Measurements from ENCODE around the gene ANAPC15. TPM values are rescaled to one million over a fixed set of nuclear protein-coding genes. Genes with fewer than 3 reads are reported as not detected.

Gene ANAPC15
- total RNA-seq, 1 experiment from 2014 or later, result 75.4 TPM

DNA sequence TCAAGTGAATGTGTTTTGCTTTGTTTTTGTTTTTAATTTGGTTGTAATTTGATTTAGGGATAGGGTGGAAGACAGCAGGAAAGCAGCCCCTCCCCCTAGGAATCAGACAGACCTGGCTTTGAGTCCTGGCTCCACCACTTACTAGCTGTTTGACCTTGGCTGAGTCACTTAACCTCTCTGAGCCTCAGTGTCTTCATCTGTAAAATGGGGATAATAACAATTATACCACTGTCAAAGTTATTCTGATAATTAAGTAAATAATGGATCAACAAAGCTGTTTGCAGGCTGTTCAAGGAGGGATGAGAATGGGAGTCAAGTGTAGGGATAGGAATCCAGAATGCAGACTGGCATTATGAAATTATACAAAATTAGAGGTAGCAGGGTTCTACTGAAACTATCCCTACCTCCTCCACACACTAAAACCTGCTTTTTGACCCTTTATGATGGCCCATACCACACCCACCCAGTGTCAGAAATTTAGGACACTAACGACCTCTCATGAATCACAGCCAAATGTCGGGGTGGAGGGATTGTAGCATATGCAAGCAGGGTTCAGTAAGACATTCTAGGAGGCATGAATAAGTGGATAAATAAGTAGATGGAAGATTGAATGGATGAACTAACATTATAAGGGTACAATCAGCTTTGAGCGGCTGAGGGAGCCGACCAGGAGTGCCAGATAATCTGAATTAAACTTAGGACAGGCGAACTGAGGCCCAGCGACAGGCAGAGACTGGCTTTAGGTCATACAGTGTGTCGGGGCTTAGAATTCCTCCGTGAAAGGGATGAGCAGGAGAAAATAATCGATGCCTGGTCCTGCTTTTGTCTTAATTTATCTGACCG lies 974 bp downstream of the ANAPC15 start:
- CTCF ChIA-PET, result interaction anchor here (0.6 to 1.2 kb wide), 3 partner anchors 87 to 320 kb away, joined by 3 to 9 read pairs (median 4); no protein-coding TSS in a partner anchor

DNA sequence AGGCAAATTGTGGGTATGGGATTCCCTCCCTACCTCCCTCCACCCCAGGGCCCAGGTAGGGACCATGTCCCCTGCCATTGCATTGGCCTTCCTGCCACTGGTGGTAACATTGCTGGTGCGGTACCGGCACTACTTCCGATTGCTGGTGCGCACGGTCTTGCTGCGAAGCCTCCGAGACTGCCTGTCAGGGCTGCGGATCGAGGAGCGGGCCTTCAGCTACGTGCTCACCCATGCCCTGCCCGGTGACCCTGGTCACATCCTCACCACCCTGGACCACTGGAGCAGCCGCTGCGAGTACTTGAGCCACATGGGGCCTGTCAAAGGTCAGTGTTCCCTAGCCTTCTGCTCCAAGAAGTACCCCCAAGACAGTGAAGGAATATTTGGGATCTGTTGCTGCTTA lies 6.6 kb downstream of the ANAPC15 start, which contains the start of gene TOMT:
TSS of gene TOMT (plus strand) at position 37 of the 400 bp plus-strand sequence. CDS start at position 65, 28 bp downstream.
- H3K9me3 Mint-ChIP-seq, result no peaks in the 10 kb centered on the region
- H3K4me3 Mint-ChIP-seq, result no peak within 1 kb of the TSS
- CTCF ChIA-PET, result no interaction called here
- POLR2A ChIA-PET, result no interaction called here
- ATAC-seq (no peak), DNase-seq (ENCODE audit: low spot score) (no peak)
- TF ChIP-seq, protein P1, sequence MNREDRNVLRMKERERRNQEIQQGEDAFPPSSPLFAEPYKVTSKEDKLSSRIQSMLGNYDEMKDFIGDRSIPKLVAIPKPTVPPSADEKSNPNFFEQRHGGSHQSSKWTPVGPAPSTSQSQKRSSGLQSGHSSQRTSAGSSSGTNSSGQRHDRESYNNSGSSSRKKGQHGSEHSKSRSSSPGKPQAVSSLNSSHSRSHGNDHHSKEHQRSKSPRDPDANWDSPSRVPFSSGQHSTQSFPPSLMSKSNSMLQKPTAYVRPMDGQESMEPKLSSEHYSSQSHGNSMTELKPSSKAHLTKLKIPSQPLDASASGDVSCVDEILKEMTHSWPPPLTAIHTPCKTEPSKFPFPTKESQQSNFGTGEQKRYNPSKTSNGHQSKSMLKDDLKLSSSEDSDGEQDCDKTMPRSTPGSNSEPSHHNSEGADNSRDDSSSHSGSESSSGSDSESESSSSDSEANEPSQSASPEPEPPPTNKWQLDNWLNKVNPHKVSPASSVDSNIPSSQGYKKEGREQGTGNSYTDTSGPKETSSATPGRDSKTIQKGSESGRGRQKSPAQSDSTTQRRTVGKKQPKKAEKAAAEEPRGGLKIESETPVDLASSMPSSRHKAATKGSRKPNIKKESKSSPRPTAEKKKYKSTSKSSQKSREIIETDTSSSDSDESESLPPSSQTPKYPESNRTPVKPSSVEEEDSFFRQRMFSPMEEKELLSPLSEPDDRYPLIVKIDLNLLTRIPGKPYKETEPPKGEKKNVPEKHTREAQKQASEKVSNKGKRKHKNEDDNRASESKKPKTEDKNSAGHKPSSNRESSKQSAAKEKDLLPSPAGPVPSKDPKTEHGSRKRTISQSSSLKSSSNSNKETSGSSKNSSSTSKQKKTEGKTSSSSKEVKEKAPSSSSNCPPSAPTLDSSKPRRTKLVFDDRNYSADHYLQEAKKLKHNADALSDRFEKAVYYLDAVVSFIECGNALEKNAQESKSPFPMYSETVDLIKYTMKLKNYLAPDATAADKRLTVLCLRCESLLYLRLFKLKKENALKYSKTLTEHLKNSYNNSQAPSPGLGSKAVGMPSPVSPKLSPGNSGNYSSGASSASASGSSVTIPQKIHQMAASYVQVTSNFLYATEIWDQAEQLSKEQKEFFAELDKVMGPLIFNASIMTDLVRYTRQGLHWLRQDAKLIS (CRISPR knock-in tag; IDR thresholded peaks at IDR 0.05; ENCODE audit: borderline replicate concordance), result no peak
- no peak for TF ChIP-seq TEAD4 (CRISPR knock-in tag; IDR thresholded peaks at IDR 0.05)
- no peak for TF ChIP-seq EMX1 (CRISPR knock-in tag; IDR thresholded peaks at IDR 0.05)
- TF ChIP-seq JUN (CRISPR knock-in tag; IDR thresholded peaks at IDR 0.05), result no peak
- TF ChIP-seq FOXP1 (CRISPR knock-in tag; IDR thresholded peaks at IDR 0.05; ENCODE audit: borderline replicate concordance), result no peak
- TF ChIP-seq, protein P2, sequence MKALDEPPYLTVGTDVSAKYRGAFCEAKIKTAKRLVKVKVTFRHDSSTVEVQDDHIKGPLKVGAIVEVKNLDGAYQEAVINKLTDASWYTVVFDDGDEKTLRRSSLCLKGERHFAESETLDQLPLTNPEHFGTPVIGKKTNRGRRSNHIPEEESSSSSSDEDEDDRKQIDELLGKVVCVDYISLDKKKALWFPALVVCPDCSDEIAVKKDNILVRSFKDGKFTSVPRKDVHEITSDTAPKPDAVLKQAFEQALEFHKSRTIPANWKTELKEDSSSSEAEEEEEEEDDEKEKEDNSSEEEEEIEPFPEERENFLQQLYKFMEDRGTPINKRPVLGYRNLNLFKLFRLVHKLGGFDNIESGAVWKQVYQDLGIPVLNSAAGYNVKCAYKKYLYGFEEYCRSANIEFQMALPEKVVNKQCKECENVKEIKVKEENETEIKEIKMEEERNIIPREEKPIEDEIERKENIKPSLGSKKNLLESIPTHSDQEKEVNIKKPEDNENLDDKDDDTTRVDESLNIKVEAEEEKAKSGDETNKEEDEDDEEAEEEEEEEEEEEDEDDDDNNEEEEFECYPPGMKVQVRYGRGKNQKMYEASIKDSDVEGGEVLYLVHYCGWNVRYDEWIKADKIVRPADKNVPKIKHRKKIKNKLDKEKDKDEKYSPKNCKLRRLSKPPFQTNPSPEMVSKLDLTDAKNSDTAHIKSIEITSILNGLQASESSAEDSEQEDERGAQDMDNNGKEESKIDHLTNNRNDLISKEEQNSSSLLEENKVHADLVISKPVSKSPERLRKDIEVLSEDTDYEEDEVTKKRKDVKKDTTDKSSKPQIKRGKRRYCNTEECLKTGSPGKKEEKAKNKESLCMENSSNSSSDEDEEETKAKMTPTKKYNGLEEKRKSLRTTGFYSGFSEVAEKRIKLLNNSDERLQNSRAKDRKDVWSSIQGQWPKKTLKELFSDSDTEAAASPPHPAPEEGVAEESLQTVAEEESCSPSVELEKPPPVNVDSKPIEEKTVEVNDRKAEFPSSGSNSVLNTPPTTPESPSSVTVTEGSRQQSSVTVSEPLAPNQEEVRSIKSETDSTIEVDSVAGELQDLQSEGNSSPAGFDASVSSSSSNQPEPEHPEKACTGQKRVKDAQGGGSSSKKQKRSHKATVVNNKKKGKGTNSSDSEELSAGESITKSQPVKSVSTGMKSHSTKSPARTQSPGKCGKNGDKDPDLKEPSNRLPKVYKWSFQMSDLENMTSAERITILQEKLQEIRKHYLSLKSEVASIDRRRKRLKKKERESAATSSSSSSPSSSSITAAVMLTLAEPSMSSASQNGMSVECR (CRISPR knock-in tag; IDR thresholded peaks at IDR 0.05; ENCODE audit: borderline replicate concordance), result no peak
- TF ChIP-seq ZNF671 (CRISPR knock-in tag; IDR thresholded peaks at IDR 0.05), result no peak
- TF ChIP-seq, protein P3, sequence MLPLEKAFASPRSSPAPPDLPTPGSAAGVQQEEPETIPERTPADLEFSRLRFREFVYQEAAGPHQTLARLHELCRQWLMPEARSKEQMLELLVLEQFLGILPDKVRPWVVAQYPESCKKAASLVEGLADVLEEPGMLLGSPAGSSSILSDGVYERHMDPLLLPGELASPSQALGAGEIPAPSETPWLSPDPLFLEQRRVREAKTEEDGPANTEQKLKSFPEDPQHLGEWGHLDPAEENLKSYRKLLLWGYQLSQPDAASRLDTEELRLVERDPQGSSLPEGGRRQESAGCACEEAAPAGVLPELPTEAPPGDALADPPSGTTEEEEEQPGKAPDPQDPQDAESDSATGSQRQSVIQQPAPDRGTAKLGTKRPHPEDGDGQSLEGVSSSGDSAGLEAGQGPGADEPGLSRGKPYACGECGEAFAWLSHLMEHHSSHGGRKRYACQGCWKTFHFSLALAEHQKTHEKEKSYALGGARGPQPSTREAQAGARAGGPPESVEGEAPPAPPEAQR (CRISPR knock-in tag; IDR thresholded peaks at IDR 0.05), result no peak
- no peaks in the 10 kb centered on the region for H3K27me3 Mint-ChIP-seq (ENCODE audit: low read depth)
- peaks cover 2% of the 10 kb centered on the region; the same call in 1 of the 2 replicates for H3K36me3 Mint-ChIP-seq
- H3K27ac Mint-ChIP-seq, result no peak within 1 kb of the TSS
- H3K4me1 Mint-ChIP-seq, result peaks cover 27% of the 10 kb centered on the region

More for the DNA sequence above, 974 bp downstream of the ANAPC15 start:
- TF ChIP-seq CREB1 (CRISPR knock-in tag; IDR thresholded peaks at IDR 0.05) (no peak), TCF7 (CRISPR knock-in tag; IDR thresholded peaks at IDR 0.05; ENCODE audit: low read depth) (no peak)
- TF ChIP-seq, protein P4, sequence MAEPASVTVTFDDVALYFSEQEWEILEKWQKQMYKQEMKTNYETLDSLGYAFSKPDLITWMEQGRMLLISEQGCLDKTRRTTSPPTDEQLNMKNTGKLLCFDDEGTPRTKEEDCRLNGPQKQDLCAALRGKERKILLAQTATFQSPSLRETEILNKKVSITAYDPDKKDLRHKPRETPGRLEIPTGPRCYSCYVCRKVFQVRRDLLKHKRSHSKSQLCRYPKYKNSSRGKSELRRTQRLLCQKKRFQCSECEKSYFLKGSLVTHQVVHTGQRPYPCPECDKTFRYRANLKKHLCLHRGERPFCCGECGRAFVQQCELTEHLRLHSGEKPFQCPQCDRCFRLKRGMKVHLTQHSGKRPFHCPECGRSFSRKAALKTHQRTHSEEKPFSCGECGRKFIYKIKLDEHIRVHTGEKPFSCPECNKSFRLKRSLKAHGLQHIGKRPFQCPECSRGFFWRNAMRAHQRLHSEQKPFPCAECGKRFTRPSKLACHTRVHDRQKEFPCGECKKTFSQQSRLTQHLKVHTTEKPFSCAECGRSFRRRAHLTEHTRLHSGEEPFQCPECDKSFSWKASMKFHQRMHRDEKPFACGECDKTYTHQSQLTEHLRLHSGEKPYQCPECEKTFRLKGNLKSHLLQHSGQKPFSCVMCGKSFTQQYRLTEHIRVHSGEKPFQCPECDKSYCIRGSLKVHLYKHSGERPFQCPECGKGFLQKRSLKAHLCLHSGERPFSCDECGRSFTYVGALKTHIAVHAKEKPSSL (CRISPR knock-in tag; conservative IDR thresholded peaks at IDR 0.05), result no peak
- Mint-ChIP-seq H3K9me3 (peaks cover 8% of the 10 kb centered on the region), H3K27me3 (ENCODE audit: low read depth) (peaks cover 31% of the 10 kb centered on the region), H3K4me3 (peak overlapping the region; percentile 93), H3K36me3 (peaks cover 2% of the 10 kb centered on the region; the same call in 1 of the 2 replicates), H3K27ac (peak overlapping the region; percentile 99), H3K4me1 (peaks cover 16% of the 10 kb centered on the region)
- ATAC-seq (peak; percentile 0; the same call in 1 of the 2 replicates), DNase-seq (ENCODE audit: low spot score) (no peak)
- POLR2A ChIA-PET, result interaction anchor here (0.6 to 1.0 kb wide), 3 partner anchors 30 to 112 kb away, joined by 3 read pairs; no protein-coding TSS in a partner anchor

All from WTC11 (cell line).